ENCODE results near the gene FAM241B.

Gene FAM241B

DNA sequence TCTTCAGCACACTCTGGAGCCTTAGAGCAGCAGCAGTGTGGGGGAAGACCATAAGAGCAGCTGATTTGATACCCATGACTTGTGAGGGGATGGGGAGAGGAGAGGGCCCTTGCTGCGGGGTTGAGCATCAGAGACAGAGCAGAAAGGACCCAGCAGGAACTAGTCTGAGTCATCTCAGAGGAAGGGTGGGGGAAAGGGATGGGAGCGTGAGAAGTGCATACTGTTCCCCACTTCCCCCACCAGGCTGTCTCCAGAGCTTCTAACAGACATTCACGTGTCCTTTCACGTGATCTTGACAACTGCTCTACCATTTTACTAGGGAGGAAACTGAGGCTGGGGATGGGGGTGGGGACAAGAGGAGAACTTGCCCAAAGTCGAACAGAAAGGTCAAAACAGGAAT, 38.7 kb downstream of the FAM241B start:
- TF ChIP-seq, protein P1, sequence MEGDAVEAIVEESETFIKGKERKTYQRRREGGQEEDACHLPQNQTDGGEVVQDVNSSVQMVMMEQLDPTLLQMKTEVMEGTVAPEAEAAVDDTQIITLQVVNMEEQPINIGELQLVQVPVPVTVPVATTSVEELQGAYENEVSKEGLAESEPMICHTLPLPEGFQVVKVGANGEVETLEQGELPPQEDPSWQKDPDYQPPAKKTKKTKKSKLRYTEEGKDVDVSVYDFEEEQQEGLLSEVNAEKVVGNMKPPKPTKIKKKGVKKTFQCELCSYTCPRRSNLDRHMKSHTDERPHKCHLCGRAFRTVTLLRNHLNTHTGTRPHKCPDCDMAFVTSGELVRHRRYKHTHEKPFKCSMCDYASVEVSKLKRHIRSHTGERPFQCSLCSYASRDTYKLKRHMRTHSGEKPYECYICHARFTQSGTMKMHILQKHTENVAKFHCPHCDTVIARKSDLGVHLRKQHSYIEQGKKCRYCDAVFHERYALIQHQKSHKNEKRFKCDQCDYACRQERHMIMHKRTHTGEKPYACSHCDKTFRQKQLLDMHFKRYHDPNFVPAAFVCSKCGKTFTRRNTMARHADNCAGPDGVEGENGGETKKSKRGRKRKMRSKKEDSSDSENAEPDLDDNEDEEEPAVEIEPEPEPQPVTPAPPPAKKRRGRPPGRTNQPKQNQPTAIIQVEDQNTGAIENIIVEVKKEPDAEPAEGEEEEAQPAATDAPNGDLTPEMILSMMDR (IDR thresholded peaks at IDR 0.05; ENCODE audit: low read depth, low read length), result no peak
- H3K4me3 ChIP-seq (ENCODE audit: low read depth, low read length), result no peak overlapping the region

DNA sequence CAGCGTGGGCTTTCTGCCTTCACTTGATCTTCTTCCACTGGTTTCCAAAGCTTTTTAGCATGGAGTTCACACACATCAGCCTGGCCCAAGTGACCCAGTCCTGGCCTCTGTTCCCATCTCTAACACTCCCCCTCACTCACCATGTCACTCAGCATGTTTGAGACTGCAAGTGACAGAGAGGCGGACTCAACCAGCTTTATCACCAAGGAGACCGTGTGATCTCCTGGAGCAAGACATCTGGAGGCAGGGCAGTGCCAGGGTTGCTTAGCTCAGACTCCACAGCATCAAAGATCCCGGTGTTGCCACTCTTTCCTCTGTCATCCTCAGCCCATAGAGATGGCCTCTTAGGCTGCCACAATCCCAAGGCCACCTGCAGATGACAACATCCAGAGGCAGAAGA, 39.4 kb downstream of the FAM241B start:
- TF ChIP-seq, protein P1 (IDR thresholded peaks at IDR 0.05; ENCODE audit: low read depth, low read length), result no peak
- no peak overlapping the region for H3K4me3 ChIP-seq (ENCODE audit: low read depth, low read length)

DNA sequence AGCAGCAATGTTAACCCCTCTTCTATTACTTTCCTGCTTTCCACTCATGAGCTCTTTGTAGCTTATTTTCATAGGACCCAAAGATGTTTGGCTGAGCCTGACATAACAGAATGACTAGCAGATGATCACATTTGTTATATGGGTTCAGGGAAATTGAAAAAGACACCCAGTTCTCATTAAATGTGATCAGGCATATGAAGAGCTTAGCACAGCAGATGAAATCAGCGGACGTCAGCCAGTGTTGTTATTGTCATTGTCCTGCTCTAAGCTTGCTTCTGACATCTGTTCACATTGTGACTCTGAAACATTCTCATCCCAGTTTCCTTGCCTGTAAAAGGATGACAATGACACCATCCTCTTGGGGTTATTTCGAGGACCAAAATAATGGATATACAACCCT, 43.5 kb downstream of the FAM241B start:
- TF ChIP-seq, protein P1 (IDR thresholded peaks at IDR 0.05; ENCODE audit: low read depth, low read length), result no peak
- H3K4me3 ChIP-seq (ENCODE audit: low read depth, low read length), result no peak overlapping the region

DNA sequence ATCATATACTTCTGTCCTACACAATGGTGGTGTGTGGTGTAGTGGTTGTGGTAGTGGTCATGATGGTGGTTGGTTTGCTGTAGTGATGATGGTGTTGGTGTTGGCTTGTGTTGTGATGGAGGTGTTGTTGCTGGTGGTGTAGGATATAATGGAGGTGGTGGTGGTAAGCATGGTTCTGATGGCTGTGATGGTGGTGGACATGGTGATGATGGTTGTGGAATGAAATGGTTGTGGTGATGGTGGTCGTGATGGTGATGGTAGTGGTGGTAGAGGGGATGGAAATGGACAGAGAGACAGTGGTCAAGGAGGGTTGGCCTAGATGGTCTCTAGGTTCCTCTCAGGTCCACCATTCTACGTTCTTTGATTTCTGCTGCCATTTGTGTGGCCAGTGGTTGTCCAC, 44.7 kb downstream of the FAM241B start:
- TF ChIP-seq, protein P1 (IDR thresholded peaks at IDR 0.05; ENCODE audit: low read depth, low read length), result no peak
- no peak overlapping the region for H3K4me3 ChIP-seq (ENCODE audit: low read depth, low read length)

DNA sequence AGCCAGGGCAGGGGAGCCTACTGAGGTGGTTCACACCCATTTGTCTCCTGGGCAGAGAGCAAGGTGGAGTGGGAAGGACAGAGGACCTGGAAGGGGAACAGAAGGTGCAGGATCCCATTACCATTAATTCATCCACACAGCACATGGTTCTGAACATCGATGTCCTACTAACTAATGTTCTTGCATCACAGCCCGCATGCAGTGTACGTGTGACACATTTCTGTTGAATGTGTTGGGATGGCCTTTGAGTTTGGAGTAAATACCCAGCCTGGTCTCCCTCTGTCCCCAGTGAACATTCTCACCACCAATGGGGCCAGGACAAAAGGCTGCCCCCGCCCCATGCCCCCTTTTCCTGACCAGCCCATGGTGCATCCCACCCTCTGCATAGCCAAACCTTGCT, 46.3 kb downstream of the FAM241B start:
- TF ChIP-seq, protein P1 (IDR thresholded peaks at IDR 0.05; ENCODE audit: low read depth, low read length), result no peak
- no peak overlapping the region for H3K4me3 ChIP-seq (ENCODE audit: low read depth, low read length)

DNA sequence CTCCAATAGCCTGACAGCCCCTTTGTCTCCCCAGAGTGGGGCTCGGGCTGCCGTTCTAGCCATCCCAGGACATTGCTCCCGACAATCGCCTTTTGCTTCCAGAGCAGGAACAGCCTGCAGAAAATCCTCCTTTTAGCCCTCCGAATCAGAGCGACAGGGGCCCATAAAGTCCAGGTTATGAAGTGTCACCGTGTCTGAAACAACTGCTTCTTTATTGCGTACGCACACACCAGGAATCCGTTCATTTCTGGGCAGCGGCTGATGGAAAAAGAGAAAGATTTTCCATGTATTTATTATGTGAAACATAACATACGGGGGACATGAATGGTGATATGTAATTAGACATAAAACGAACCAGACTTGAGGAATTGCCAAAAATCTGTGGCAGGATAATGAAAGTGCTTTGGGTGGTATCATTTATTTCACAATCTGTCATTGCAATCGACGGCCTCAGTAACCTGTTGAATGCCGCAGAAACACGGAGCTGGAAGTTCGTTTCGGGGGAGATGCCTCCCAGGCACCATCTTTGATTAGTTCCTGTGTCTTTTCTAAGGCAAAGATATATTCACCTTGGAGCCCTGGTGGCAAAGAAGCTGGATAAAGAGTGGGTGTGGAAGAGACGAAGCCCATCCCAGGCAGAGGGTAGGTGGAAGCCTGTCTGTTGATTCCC, 48.1 kb downstream of the FAM241B start:
- H3K4me3 ChIP-seq (ENCODE audit: low read depth, low read length), result no peak overlapping the region
- TF ChIP-seq, protein P1 (IDR thresholded peaks at IDR 0.05; ENCODE audit: low read depth, low read length), result no peak

DNA sequence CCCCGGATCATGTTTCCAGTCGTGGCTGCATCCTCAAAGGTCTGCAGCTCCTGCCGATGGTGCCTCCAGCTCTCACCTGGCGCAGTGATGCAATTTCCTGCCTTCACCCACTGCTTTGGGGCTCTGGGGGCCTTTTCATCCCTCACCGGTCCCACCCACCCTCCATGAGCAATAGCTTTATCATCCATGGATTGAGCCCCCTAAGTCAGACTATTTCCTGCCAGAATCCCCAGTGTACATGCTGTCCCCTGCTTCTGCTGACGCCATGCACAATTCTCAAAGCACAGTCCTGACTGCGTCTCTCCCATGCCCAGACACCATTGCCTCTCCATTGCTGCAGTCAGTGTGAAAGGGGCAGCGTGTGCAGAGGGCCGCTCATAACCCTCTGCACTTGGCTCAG, 49.7 kb downstream of the FAM241B start:
- TF ChIP-seq, protein P1 (IDR thresholded peaks at IDR 0.05; ENCODE audit: low read depth, low read length), result no peak
- no peak overlapping the region for H3K4me3 ChIP-seq (ENCODE audit: low read depth, low read length)

Data from WI38 (cell line).